BJ (cell line): ENCODE data around the gene PRKCA. TPM values are rescaled to one million over a fixed set of nuclear protein-coding genes. Genes with fewer than 3 reads are reported as not detected.

ENCODE experiments used
- CTCF ChIA-PET: fragments of 350-600 bp; formaldehyde crosslinking; extraction: SDS; loops from one replicate; lab custom pipeline; 2021; ENCODE audit warnings: antibody characterized with exemption, inconsistent platforms; lab: Yijun Ruan, JAX
- POLR2A ChIA-PET: fragments of 300-600 bp; sonication (Branson Sonifier 250); formaldehyde crosslinking; extraction: SDS; loops from one replicate; lab custom pipeline; 2021; ENCODE audit warnings: antibody characterized with exemption; lab: Charles Lee
- DNase-seq: peaks from one replicate; pipeline ENCODE4 v3.0.0-alpha.2; 2011; ENCODE audit warnings: low read depth
- H3K27me3 ChIP-seq: 2 replicates; pipeline ENCODE4 v1.6.0; 2011; ENCODE audit warnings: low read length; ENCODE audit not compliant: control insufficient read depth, insufficient read depth
- H3K36me3 ChIP-seq: 2 replicates; pipeline ENCODE4 v1.5.1; 2011; ENCODE audit warnings: low read length; ENCODE audit not compliant: control insufficient read depth, insufficient read depth
- H3K4me3 ChIP-seq: 2 replicates; pipeline ENCODE4 v1.5.1; 2011; ENCODE audit warnings: low read depth, mild to moderate bottlenecking, control low read depth, low read length
- CTCF ChIP-seq: IDR thresholded peaks from 2 replicates; pipeline ENCODE4 v1.5.1; 2011; ENCODE audit warnings: low read depth, mild to moderate bottlenecking, control low read depth, inconsistent platforms, low read length, moderate library complexity; ENCODE audit not compliant: insufficient read depth
- polyA plus RNA-seq: library from polyadenylated mRNA; depleted of rRNA; stranded (reverse); fragments of >200 nt; gene quantifications from 2 replicates; pipeline ENCODE4 v1.2.3, GENCODE V29; 2011

Gene PRKCA
- polyA plus RNA-seq, 1 experiment = 38.7 TPM

- POLR2A ChIA-PET = no interaction called here
- peaks cover 7% of the 10 kb centered on the region for H3K36me3 ChIP-seq
- H3K4me3 ChIP-seq = no peak overlapping the region
- no peak for DNase-seq
- H3K27me3 ChIP-seq = no peaks in the 10 kb centered on the region
- TF ChIP-seq CTCF = no peak
- CTCF ChIA-PET = no interaction called here
Measured at GRCh38 chr17:66702106-66702936, 399.9 kb downstream of the PRKCA start.

GRCh38 chr17:66704858-66705520 lies 402.6 kb downstream of the PRKCA start:
- H3K36me3 ChIP-seq = no peaks in the 10 kb centered on the region; the same call in 1 of the 2 replicates
- no peak for TF ChIP-seq CTCF
- no peak overlapping the region for H3K4me3 ChIP-seq
- POLR2A ChIA-PET = no interaction called here
- CTCF ChIA-PET = interaction anchor here (0.5 to 2.6 kb wide), 4 partner anchors 10 to 446 kb away, joined by 3 to 10 read pairs (median 4); no protein-coding TSS in a partner anchor
- no peaks in the 10 kb centered on the region for H3K27me3 ChIP-seq
- no peak for DNase-seq

- ChIA-PET POLR2A (no interaction called here), CTCF (interaction anchor here (0.7 to 2.6 kb wide), 2 partner anchors 8 to 296 kb away, joined by 5 to 10 read pairs; no protein-coding TSS in a partner anchor)
- Histone ChIP-seq H3K4me3 (no peak overlapping the region), H3K36me3 (no peaks in the 10 kb centered on the region; the same call in 1 of the 2 replicates), H3K27me3 (no peaks in the 10 kb centered on the region)
- DNase-seq = no peak
- TF ChIP-seq CTCF = no peak
Measured at GRCh38 chr17:66706851-66707450, 404.5 kb downstream of the PRKCA start.

GRCh38 chr17:66711401-66711800 lies 409.0 kb downstream of the PRKCA start:
- ChIA-PET POLR2A (no interaction called here), CTCF (interaction anchor here (0.7 kb wide), 1 partner anchor 82 kb away, joined by 3 read pairs; no protein-coding TSS in a partner anchor)
- Histone ChIP-seq H3K36me3 (no peaks in the 10 kb centered on the region), H3K4me3 (no peak overlapping the region), H3K27me3 (no peaks in the 10 kb centered on the region)
- DNase-seq = no peak
- TF ChIP-seq CTCF = no peak

- DNase-seq = no peak
- TF ChIP-seq CTCF = no peak
- no peaks in the 10 kb centered on the region for H3K36me3 ChIP-seq
- CTCF ChIA-PET = interaction anchor here (0.7 kb wide), 1 partner anchor 81 kb away, joined by 3 read pairs; no protein-coding TSS in a partner anchor
- POLR2A ChIA-PET = no interaction called here
- no peaks in the 10 kb centered on the region for H3K27me3 ChIP-seq
- H3K4me3 ChIP-seq = no peak overlapping the region
Measured at GRCh38 chr17:66711881-66712321, 409.5 kb downstream of the PRKCA start.
